Neural progenitor cell (in vitro differentiated cells): ENCODE results near the gene TUBB. TPM values are rescaled to one million over a fixed set of nuclear protein-coding genes. Genes with fewer than 3 reads are reported as not detected.

Experiments used
- DNase-seq: peaks from one replicate; pipeline ENCODE4 v3.0.0-alpha.2; 2016; ENCODE audit warnings: low spot score
- H2AFZ ChIP-seq: fragments of 200-600 bp; sonication (generic); replicated peaks from 2 replicates; pipeline ENCODE4 v1.6.1; 2016; ENCODE audit warnings: antibody characterized with exemption
- H3F3A ChIP-seq: fragments of 200-600 bp; sonication (generic); 2 replicates; pipeline ENCODE4 v1.6.1; 2016; ENCODE audit warnings: antibody characterized with exemption, low read depth
- H3K27ac ChIP-seq: fragments of 200-600 bp; sonication (generic); 2 replicates; pipeline ENCODE4 v1.5.1; 2016; ENCODE audit warnings: mild to moderate bottlenecking
- H3K27me3 ChIP-seq: fragments of 200-600 bp; sonication (generic); 2 replicates; pipeline ENCODE4 v1.6.1; 2016; ENCODE audit warnings: mild to moderate bottlenecking, moderate library complexity
- H3K36me3 ChIP-seq: fragments of 200-600 bp; sonication (generic); 2 replicates; pipeline ENCODE4 v1.5.1; 2016
- H3K4me1 ChIP-seq: fragments of 200-600 bp; sonication (generic); 2 replicates; pipeline ENCODE4 v1.6.1; 2016; ENCODE audit warnings: mixed run types
- H3K4me2 ChIP-seq: fragments of 200-600 bp; sonication (generic); 2 replicates; pipeline ENCODE4 v1.6.1; 2016
- H3K4me3 ChIP-seq: fragments of 200-600 bp; sonication (generic); 2 replicates; pipeline ENCODE4 v1.5.1; 2016
- H3K79me2 ChIP-seq: fragments of 200-600 bp; sonication (generic); 2 replicates; pipeline ENCODE4 v1.6.1; 2016; ENCODE audit warnings: low read depth
- H3K9ac ChIP-seq: fragments of 200-600 bp; sonication (generic); 2 replicates; pipeline ENCODE4 v1.6.1; 2016
- H3K9me3 ChIP-seq: fragments of 200-600 bp; sonication (generic); 2 replicates; pipeline ENCODE4 v1.5.1; 2016; ENCODE audit warnings: low read depth
- H4K20me1 ChIP-seq: fragments of 200-600 bp; sonication (generic); 2 replicates; pipeline ENCODE4 v1.6.1; 2016; ENCODE audit warnings: low read depth
- H3K27ac Mint-ChIP-seq: 3 replicates; pipeline ENCODE4 v1.8.0; 2021; ENCODE audit warnings: mixed read lengths
- H3K27me3 Mint-ChIP-seq: 2 replicates; pipeline ENCODE4 v1.8.0; 2022; ENCODE audit warnings: low read depth, mild to moderate bottlenecking, inconsistent platforms, moderate library complexity, mixed read lengths; ENCODE audit not compliant: insufficient read depth
- H3K36me3 Mint-ChIP-seq: 3 replicates; pipeline ENCODE4 v1.8.0; 2021; ENCODE audit warnings: mixed read lengths
- H3K4me1 Mint-ChIP-seq: 3 replicates; pipeline ENCODE4 v1.8.0; 2021; ENCODE audit warnings: mixed read lengths
- H3K4me3 Mint-ChIP-seq: 3 replicates; pipeline ENCODE4 v1.8.0; 2021; ENCODE audit warnings: mild to moderate bottlenecking, moderate library complexity, mixed read lengths
- H3K9me3 Mint-ChIP-seq: 3 replicates; pipeline ENCODE4 v1.8.0; 2020; ENCODE audit warnings: mixed read lengths
- EZH2 ChIP-seq: fragments of 200-600 bp; sonication (generic); IDR thresholded peaks from 2 replicates; pipeline ENCODE4 v1.6.1; 2017; ENCODE audit warnings: antibody characterized with exemption, mild to moderate bottlenecking, moderate library complexity
- EZH2phosphoT487 ChIP-seq: fragments of 200-600 bp; sonication (generic); IDR thresholded peaks from 2 replicates; pipeline ENCODE4 v1.6.1; 2017; ENCODE audit warnings: antibody characterized with exemption
- total RNA-seq: library from RNA; depleted of rRNA; stranded (reverse); fragments of >200 nt; gene quantifications from 2 replicates; pipeline ENCODE4 v1.2.3, GENCODE V29; 2015; ENCODE audit warnings: low replicate concordance
- TF ChIP-seq, protein P1 (sequence below): fragments of 200-600 bp; sonication (generic); IDR thresholded peaks from 2 replicates; pipeline ENCODE4 v1.5.1; 2017; ENCODE audit warnings: antibody characterized with exemption, mild to moderate bottlenecking

Gene TUBB
- total RNA-seq, 1 donor from 2014 or later = 1,479 TPM

- H3K4me1 Mint-ChIP-seq = peaks cover 28% of the 10 kb centered on the region
- H3K9me3 ChIP-seq = no peaks in the 10 kb centered on the region
These were observed 28.8 kb downstream of the TUBB start for GRCh38 chr6:30748851-30749540.

GRCh38 chr6:30749554-30750378, 29.6 kb downstream of the TUBB start:
- peaks cover 25% of the 10 kb centered on the region for H3K4me1 Mint-ChIP-seq
- no peak overlapping the region for H3K4me3 ChIP-seq
- H3K9ac ChIP-seq = no peak overlapping the region
- TF ChIP-seq, protein P1, sequence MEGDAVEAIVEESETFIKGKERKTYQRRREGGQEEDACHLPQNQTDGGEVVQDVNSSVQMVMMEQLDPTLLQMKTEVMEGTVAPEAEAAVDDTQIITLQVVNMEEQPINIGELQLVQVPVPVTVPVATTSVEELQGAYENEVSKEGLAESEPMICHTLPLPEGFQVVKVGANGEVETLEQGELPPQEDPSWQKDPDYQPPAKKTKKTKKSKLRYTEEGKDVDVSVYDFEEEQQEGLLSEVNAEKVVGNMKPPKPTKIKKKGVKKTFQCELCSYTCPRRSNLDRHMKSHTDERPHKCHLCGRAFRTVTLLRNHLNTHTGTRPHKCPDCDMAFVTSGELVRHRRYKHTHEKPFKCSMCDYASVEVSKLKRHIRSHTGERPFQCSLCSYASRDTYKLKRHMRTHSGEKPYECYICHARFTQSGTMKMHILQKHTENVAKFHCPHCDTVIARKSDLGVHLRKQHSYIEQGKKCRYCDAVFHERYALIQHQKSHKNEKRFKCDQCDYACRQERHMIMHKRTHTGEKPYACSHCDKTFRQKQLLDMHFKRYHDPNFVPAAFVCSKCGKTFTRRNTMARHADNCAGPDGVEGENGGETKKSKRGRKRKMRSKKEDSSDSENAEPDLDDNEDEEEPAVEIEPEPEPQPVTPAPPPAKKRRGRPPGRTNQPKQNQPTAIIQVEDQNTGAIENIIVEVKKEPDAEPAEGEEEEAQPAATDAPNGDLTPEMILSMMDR = no peak
- TF ChIP-seq EZH2phosphoT487 (no peak), EZH2 (no peak)
- H3K27me3 ChIP-seq = no peaks in the 10 kb centered on the region
- H3K4me3 Mint-ChIP-seq = no peak overlapping the region
- no peaks in the 10 kb centered on the region for H3K36me3 Mint-ChIP-seq
- no peaks in the 10 kb centered on the region for H4K20me1 ChIP-seq
- H2AFZ ChIP-seq = no peak overlapping the region
- H3K79me2 ChIP-seq = no peaks in the 10 kb centered on the region
- H3K27ac Mint-ChIP-seq = no peak overlapping the region
- no peaks in the 10 kb centered on the region for H3K9me3 Mint-ChIP-seq
- H3K4me2 ChIP-seq = no peak overlapping the region
- H3K27me3 Mint-ChIP-seq = peaks cover 4% of the 10 kb centered on the region
- no peaks in the 10 kb centered on the region for H3K9me3 ChIP-seq
- no peak for DNase-seq
- no peak overlapping the region for H3K27ac ChIP-seq
- H3K4me1 ChIP-seq = no peaks in the 10 kb centered on the region
- no peaks in the 10 kb centered on the region for H3F3A ChIP-seq
- H3K36me3 ChIP-seq = no peaks in the 10 kb centered on the region

More at GRCh38 chr6:30748851-30749540, 28.8 kb downstream of the TUBB start:
- H3K27ac Mint-ChIP-seq = peak overlapping the region; percentile 2
- Histone ChIP-seq H3K27ac (no peak overlapping the region), H3K27me3 (peaks cover 3% of the 10 kb centered on the region), H3K4me2 (no peak overlapping the region), H4K20me1 (no peaks in the 10 kb centered on the region), H3K4me1 (no peaks in the 10 kb centered on the region), H3K9ac (no peak overlapping the region), H2AFZ (no peak overlapping the region), H3K4me3 (no peak overlapping the region), H3K36me3 (no peaks in the 10 kb centered on the region), H3K79me2 (no peaks in the 10 kb centered on the region), H3F3A (peaks cover 1% of the 10 kb centered on the region)
- no peak overlapping the region for H3K4me3 Mint-ChIP-seq
- no peaks in the 10 kb centered on the region for H3K9me3 Mint-ChIP-seq
- peaks cover 4% of the 10 kb centered on the region for H3K27me3 Mint-ChIP-seq
- no peaks in the 10 kb centered on the region for H3K36me3 Mint-ChIP-seq
- TF ChIP-seq EZH2phosphoT487 (no peak), EZH2 (no peak)
- TF ChIP-seq, protein P1 = no peak
- DNase-seq = no peak

DNA sequence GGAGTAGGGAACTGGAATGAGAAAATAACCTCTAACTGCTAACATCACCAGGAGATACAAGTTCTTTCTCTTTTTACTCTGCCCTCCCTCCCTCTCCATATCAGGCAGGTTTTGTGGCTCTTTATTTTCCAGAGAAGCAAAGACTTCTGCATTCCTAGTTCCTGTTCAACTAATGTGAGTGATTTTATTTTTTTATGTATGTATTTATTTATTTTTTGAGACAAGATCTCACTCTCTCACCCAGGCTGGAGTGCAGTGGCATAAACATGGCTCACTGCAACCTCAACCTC, 30.2 kb downstream of the TUBB start:
- Histone ChIP-seq H3K4me1 (no peaks in the 10 kb centered on the region), H3F3A (no peaks in the 10 kb centered on the region), H3K9ac (no peak overlapping the region), H3K27ac (no peak overlapping the region), H3K36me3 (no peaks in the 10 kb centered on the region), H2AFZ (no peak overlapping the region), H3K27me3 (no peaks in the 10 kb centered on the region), H3K4me2 (no peak overlapping the region), H4K20me1 (no peaks in the 10 kb centered on the region), H3K9me3 (no peaks in the 10 kb centered on the region), H3K4me3 (no peak overlapping the region), H3K79me2 (no peaks in the 10 kb centered on the region)
- peaks cover 20% of the 10 kb centered on the region for H3K4me1 Mint-ChIP-seq
- H3K9me3 Mint-ChIP-seq = no peaks in the 10 kb centered on the region
- H3K4me3 Mint-ChIP-seq = no peak overlapping the region
- peaks cover 4% of the 10 kb centered on the region for H3K27me3 Mint-ChIP-seq
- H3K36me3 Mint-ChIP-seq = no peaks in the 10 kb centered on the region
- no peak for DNase-seq
- H3K27ac Mint-ChIP-seq = no peak overlapping the region
- TF ChIP-seq, protein P1 = no peak
- TF ChIP-seq EZH2 (no peak), EZH2phosphoT487 (no peak)
